GM18907 (cell line): ENCODE results near the gene EPAS1.
"Not testable (repeated sequence)": the region's sequence is repeated elsewhere in the genome, so short reads cannot be mapped to it uniquely, and the experiment has no call there.

Experiments
- ATAC-seq: cut with Tn5 transposase; IDR thresholded peaks from one replicate; pipeline ENCODE4 v1.9.1; 2021; ENCODE audit warnings: mild to moderate bottlenecking, moderate library complexity; ENCODE audit not compliant: unreplicated experiment

The EPAS1 gene

DNA sequence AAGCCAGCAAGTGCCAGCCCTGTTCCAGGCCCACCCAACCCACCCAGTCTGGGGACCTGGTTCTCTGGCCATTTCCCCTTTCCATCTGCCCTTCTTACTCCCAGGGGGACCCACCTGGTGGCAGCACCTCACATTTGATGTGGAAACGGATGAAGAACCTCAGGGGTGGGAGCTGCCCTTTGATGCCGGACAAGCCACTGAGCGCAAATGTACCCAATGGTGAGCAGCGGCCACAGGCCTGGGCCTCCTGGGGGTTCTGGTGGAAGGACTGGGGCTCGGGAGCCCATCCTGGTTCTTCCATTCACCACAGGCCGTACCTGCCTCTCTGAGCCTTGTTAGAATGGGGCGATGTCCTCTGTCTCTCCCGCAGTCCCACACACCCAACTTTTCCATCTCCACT lies 84.7 kb downstream of the EPAS1 start:
- ATAC-seq: no peak

DNA sequence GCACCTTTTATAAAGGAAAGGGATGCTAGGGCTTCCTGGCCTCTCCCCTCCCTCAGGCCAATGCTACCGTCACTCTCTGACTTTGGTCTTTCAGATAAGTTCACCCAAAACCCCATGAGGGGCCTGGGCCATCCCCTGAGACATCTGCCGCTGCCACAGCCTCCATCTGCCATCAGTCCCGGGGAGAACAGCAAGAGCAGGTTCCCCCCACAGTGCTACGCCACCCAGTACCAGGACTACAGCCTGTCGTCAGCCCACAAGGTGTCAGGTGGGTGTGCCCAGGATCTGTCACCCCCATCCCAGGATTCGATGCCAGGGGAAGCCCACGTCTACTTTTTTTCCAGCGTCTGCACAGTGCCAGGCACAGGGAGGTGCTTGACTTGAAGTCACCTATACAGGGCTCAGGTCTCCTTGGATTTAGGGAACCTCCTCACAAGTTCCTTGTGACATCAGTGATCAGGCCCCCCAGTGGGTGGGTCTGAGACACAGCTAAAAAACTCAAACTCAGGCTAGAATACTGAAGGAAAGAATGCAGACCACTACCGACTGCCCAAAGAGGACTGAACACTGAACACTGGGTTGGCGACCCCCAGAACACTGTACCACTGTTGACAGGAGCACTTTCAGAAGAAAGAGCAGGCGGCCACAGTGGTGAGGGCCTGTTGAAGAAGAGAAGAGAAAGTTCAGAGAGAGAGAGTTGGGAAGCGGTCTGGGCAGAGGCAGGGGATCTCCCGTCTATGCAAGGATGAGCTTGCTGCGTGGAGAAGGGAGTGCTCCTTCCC lies 85.3 kb downstream of the EPAS1 start:
- no peak for ATAC-seq

DNA sequence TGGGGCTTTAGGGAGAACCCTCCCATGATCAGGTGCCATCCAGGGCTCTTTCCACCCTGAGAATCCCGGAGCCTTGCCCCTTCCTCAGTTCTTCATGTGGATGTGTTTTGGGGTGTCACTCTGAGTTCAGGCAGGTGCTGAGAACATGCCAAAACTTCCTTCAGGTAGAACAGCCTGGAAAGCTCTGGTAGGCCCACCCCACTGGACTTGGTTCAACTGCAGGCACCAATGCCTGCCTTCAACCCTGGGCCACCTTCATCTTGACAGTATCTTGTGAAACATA lies 85.8 kb downstream of the EPAS1 start:
- ATAC-seq: no peak

DNA sequence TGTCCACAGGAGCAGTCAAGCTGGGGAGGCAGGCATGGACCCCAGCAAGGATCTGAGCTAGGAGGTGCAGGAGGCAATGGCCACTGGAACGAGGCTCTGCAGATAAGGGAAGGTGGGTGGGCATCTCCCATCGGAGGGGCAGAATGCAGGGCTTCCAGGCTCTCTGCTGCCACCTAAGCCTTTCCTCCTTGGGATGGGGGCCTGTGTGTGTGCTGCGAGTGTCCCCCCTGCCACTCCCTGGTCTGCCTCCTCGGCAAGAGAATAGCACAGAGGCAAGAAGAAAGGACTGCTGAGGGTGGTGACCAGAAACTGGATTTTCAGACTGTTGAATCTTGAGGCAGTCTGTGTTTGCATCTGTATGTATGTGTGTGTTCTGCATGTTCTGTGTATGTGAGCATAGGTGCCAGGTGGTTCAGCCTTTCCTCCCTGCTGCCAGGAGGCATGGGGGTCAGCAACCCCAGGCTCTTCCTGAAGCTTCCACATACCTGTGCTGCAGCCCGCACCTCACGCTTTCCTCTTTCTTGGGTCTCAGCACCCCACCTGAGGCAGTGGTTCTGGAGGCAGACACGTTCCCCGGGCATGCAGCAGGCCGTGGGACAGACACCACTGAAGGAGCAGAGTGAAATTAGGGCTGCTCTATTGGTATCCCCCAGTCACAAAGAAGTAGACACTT lies 86.7 kb downstream of the EPAS1 start:
- ATAC-seq: no peak

DNA sequence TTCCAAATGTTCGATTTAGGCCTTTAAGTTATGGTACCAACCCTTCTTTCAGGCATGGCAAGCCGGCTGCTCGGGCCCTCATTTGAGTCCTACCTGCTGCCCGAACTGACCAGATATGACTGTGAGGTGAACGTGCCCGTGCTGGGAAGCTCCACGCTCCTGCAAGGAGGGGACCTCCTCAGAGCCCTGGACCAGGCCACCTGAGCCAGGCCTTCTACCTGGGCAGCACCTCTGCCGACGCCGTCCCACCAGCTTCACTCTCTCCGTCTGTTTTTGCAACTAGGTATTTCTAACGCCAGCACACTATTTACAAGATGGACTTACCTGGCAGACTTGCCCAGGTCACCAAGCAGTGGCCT lies 87.2 kb downstream of the EPAS1 start:
- ATAC-seq: no peak

DNA sequence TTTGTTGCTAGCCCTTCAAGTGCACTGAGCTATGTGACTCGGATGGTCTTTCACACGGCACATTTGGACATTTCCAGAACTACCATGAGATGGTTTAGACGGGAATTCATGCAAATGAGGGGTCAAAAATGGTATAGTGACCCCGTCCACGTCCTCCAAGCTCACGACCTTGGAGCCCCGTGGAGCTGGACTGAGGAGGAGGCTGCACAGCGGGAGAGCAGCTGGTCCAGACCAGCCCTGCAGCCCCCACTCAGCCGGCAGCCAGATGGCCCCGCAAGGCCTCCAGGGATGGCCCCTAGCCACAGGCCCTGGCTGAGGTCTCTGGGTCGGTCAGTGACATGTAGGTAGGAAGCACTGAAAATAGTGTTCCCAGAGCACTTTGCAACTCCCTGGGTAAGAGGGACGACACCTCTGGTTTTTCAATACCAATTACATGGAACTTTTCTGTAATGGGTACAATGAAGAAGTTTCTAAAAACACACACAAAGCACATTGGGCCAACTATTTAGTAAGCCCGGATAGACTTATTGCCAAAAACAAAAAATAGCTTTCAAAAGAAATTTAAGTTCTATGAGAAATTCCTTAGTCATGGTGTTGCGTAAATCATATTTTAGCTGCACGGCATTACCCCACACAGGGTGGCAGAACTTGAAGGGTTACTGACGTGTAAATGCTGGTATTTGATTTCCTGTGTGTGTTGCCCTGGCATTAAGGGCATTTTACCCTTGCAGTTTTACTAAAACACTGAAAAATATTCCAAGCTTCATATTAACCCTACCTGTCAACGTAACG lies 88.8 kb downstream of the EPAS1 start:
- ATAC-seq: no peak

DNA sequence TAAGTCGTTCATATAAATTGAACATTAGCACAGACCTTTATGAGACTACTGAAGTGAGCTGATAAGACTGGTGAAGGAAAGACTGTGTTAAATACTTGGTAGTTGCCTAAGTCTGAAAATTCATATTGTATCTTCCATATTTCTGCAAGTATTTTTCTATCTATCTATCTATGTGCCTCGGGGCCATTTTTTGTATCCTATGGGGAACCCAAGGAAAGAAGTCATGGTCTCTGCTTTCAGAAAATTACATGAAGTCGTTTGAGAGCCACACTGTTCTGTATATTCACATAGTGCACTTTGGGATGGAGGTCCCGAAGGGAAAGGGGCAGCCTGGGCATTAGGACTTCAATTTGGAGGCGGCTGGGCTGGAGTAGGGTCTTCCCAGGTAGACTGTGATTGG lies 89.6 kb downstream of the EPAS1 start:
- ATAC-seq: no peak

DNA sequence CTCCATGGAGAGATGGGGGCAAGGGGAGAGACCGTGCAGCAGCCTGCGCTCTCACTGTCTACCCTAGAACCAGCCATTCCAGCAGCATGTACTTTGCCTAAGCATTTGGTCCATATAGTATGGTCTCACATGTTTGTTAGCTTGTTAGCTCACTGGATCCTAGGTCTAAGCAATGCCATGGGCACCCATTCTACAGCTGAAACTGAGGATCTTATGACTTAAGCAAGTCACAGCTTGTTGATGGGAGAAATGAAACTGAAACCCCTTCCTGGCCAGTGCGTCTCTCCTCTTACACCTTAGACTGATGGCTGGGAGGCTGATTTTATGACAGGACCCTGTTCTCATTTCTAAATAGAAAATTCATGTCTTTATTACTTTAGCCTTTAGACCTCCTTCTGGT lies 90.1 kb downstream of the EPAS1 start:
- ATAC-seq: no peak

DNA sequence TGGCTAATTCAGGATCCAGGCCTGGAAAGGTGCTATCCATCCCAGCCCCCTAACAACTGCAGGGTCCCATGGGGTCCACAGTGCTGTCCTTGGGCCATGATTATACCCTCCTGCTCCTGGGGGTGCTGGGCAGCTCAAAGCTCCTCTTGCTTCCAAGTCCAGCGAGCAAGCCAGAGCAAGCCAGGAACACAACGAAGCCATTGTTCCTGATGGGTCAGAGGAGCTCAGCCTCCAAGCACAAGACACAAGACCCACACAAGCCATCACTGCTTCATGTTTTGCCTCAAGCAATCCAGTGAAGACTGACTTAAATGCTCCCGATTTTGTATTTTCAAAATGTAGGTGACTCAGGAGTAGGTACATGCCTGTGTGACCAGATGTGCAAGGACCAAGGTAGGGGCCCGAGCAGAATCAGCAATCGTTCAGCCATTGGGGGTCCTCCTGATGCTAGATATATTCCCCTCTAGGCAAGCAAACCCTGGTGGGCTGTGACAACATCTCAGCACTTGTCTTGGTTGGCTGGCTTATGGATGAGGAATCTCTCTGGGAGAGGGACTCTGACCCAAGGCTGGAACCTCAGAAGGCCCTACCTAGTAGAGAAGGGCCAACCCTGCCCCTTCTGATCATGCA lies 90.8 kb downstream of the EPAS1 start:
- ATAC-seq: no peak

DNA sequence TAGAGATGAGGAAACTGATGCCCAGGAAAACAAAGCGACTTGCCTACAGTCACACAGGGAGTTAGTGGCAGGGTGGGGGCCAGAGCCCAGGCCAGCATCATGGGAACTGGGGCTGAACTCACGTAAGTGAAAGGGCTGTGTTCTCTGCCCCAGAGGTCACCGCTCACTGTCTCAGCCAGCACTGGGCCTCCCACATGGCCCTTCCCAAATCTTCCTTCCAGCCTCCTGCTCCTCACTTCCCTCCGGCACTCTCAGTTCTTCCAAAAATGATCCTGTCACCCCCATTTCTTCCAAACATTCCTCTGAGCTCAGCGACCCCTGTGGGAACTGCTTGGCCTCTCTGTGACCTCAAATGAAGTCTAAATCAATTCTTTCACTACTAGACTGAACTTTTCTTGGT lies 91.7 kb downstream of the EPAS1 start:
- ATAC-seq: no peak

DNA sequence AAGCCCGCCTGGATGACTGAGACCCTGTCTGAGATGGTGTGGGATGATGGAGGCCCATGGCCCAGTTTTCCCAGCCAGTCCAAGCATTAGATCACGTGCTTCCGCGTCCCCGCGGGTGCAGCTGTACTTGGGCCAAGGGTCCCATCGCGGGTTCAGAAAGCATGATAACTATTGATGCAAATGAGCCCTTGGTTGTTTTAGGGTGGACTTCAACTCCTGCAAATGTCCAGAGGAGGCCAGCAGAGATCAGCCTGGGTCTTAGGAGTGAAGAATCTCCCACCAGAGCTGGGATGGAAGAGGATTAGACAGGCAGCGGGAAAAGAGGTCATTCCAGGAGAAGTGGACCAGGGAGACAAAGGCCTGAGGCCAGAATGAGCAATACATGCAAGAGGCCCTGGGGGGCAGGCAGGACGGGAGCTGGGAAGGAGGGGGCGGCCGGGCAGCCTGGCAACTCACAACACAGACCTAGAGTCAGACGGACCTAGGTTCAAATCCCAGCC lies 92.3 kb downstream of the EPAS1 start:
- no peak for ATAC-seq

DNA sequence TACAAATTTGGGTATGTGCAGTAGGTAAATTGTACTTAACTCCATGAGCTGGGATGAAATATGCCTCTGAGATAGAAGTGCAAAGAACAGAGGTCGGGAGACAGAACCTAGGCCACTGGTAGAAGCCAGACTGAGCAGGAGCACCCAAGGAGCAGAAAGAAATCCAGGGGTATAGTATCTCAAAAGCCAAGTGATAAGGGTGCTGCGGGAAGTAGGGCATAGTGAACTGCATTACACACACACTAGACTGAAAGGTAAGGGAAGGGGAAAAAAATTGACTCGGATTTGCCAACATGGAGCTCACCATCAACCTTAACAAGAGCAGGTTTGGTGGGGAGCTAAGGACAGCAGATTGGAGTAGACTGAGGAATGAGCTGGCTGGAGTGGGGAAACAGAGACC lies 92.8 kb downstream of the EPAS1 start:
- no peak for ATAC-seq

DNA sequence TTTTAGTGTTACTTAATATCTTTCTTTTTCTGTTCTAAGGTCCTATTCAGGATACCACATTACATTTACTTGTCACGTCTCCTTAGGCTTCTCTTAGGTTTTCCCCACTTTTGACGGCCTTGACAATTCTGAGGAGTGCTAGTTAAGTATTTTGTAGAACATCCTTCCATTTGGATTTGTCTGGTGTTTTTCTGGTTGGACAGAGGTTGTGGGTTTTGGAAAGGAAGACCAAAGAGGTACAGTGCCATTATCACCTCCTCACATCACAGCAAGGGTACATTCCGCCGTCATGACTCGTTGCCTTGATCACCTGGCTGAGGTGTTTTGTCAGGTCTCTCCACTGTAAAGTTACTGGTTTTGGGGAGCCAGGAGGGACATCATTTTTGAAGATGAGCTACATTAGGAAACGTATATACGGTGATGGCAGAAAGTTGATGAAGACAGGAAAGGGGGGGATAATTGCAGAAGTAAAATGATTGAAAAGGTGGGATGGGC lies 93.7 kb downstream of the EPAS1 start:
- ATAC-seq: no peak

DNA sequence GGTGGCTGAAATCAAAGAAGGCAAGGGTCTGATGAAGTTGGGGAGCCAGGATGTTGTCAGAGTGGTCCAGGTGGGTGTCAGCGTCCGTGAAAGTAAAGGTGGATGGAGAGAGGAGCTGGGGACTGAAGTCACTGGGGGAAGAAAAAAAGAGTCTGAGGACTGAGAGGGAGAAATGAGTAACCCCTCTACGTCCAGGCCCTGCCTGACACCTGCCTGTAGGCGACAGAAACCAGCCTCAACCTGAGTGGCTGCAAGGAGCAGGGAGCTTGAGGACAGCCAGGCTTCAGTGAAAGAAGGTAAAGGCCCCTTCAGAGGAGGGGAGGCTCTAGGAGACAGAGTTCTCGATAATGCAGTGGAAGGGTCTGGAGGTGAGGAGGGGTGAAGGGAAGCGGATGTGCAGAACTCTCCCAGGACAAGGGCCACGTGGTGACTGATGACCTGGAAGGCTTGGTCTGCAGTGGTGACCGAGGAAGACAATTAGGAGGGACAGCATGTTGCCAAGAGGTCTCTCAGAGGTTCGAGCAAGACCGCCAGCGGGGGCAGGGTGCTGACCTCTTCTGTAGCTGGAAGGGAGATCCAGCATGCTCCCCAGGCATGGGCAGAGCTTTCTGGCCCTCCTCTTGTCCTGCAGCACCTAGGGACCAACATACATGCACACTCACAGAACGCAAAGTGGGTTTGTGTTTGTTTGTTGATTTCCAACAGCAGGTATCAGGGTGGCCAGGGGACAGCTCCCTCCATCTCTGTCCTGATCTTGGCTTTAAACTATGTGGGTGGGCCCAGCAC lies 95.5 kb downstream of the EPAS1 start:
- no peak for ATAC-seq

DNA sequence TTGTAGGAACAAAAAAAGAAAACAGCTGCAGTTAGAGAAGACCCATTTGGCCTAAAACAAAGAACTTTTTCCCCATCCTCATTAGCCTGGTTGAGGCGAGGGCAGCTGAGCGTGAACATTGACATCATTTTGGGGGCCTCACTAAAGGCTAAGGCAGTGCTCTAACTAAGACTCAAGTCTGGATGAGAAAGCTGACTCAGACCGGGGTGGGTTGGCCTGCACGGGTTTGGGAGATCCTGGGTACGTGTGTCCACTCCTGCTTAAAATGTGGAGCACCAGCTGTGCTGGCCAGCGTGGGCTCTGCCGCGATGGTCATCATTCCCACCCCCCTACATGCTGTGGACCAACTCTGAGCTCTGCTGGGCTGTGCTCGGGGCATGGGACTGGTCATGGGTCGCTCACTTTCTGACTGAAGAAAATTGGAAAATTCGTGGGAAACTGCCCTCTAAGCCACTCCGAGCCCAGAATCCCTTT lies 96.2 kb downstream of the EPAS1 start:
- no peak for ATAC-seq

DNA sequence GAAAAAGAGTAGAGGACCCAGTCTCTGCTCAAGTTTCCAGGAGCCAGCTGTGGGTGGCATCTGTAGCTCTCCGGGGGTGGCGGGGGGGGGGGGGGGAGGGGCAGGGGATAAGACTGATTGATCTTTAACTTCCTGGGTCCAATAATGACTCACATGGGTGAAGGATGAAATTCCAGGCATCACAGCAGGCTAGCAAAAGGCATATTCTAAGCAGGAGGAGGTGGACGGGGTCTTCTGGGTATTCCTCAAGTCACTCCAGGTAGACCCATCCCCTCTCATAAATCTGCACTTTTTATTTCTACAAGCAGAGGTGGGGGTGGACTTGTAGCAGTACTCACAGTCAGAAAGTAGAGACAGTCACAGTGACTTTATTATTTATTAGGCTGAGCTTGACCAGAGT lies 96.7 kb downstream of the EPAS1 start:
- no peak for ATAC-seq

DNA sequence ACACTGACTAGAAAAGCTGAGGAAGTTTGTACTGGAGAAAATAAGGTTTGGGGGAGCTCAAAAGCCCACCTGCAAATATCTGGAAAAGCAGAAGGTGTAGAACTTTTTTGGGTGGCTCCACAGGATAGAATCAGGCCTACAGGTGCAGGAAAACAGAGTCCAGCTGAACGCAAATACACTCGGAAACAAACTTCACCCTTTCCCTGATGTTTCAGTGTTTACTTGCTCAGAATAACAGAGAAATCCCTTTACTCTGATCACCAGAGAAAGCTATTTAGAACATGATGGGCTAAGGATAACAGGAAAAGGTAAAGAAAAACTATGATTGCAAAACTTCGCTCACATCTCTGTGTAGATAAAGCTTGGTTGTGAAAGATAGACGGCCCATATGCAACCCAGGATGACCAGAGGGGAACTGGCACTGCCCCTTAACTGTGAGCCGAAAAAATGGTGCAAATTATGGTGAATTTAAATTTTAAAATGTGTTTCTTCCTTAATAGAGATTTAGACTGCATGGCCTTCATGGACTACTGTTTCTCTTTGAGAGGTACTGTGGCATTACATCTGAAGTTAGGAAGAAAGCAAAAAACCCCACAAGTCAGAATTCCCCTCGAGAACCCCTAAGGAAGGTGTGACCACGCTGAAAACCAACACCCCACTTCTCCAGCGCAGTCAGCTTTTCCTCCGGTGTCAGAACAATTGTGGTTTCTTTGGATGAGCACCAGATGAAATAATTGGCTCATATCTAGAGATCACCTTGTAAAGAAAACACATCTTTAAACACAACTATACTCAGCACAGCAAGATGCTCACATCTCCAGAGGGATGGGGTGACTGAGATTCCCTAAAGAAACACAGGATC lies 97.7 kb downstream of the EPAS1 start:
- no peak for ATAC-seq

DNA sequence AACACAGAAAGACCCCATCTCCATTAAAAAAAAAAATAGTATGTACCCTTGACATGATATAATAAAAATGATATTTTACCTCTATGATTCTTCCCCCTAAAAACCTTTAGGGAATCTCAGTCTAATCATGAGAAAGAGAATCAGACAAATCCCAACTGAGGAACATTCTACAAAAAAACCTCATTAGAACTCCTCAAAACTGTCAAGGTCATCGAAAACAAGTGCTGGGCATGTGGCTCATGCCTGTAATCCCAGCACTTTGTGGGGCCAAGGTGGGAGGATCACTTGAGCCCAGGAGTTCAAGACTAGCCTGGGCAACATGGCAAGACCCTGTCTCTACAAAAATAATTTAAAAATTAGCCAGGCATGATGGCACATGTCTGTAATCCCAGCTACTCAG lies 98.5 kb downstream of the EPAS1 start:
- ATAC-seq: not testable (repeated sequence)

DNA sequence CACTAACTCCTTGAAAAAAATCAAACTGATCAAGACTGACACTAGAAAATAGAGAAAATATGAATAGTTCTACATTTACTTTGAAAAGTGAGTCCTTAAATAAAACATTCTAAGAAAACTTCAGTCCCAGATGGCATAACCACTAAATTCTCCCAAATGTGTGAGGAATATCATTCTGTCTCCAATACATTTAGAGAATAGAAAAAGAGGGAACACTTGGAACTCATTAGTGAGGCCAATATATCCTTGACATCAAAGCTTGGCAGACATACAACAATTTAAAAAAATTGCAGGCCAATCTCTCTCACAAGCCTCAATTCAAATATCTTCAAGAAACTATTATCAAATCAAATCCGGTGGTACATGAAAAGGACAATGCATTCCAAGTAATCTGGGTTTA lies 102.8 kb downstream of the EPAS1 start:
- ATAC-seq: no peak

DNA sequence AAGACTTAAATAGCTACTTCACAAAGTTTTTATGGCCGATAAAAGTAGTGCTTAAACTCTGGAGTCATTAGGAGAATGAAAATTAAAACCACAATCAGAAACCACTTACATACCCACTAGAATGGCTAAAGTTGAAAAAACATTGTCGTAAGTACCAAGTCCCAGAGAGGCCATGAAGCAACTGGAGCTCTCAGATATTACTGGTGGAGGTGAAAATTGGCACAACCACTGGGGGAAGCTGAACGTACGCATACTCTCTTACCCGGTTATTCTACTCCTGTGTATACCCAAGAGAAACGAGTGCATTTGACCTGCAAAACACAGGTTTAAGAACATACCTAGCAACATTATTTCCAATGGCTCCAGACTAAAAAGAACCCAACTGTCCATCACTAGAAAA lies 105.7 kb downstream of the EPAS1 start:
- ATAC-seq: no peak
